GM19099 (cell line): Measurements from ENCODE around the gene MPZL2.

ENCODE experiments used
- POLR2A ChIP-seq: IDR thresholded peaks from 3 replicates; pipeline ENCODE4 v1.6.1; 2011; ENCODE audit warnings: low read depth; ENCODE audit not compliant: insufficient read length; ENCODE audit errors: extremely low read depth

MPZL2 gene

DNA sequence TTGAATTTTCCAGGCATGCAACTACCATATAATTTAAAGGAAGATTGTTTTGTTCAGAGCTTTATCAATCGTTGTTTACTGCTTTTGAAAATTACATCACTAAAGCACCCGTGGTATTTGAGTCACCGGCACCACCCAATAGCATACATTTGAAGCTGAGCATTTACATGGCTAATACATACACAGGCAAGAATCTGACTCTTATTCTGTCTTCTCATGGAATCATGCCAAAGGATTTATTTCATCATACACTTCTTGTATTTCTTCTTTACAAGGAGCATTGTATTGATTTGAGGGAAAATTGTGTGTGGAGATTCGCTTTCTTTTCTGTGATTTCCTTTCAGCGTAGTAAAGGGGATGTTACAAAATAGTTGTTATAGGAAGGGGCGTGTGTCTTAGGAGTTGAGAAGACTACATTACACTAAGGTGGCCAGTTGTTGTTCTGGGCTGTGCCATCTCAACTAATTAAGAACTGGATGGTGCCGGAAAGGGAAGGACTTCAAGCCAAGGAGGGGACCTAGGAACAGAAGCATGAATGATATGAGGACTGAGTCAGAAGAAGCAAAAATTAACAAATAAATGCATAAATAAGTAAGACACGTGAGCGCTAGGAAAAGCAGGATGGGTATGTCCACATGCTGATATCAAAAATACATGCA, 27.5 kb upstream of the MPZL2 start:
- no peak for TF ChIP-seq POLR2A

DNA sequence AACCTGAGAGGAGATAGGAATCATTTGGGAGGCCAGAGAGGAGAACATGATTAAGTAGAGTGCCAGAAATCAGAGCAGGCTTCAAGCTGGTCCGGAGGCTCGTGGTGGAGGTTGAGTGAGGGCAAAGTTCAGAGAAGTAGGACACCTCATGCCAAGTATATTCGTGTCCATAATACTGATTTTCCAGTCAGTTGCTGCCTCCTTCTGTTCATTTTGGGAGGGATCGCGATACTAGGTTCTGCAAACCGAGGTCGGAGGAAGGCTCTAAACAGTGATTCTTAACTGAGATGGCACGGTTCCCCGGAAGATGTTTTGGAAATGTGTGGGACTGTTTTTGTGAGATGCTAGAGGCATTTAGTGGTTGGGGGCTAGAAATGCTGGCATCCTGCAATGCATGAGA, 26.8 kb upstream of the MPZL2 start:
- no peak for TF ChIP-seq POLR2A

DNA sequence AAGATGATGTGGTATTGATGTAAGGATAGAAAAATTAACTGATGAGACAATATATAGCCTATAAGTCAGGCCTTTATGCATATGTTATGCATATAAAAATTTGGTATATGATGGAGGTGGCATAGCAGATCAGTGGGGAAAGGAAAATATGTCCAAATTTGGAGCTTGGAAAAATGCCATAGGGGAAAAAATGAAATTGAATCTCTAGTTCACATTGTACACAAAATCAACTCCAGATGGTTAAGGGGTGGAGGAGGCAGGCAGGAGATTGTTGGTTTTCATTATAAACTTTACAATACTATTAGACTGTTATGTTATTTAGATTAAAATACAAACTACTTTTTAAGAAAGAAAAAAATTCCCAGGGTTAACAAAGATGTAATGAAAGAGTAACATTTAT, 25.3 kb upstream of the MPZL2 start:
- no peak for TF ChIP-seq POLR2A

DNA sequence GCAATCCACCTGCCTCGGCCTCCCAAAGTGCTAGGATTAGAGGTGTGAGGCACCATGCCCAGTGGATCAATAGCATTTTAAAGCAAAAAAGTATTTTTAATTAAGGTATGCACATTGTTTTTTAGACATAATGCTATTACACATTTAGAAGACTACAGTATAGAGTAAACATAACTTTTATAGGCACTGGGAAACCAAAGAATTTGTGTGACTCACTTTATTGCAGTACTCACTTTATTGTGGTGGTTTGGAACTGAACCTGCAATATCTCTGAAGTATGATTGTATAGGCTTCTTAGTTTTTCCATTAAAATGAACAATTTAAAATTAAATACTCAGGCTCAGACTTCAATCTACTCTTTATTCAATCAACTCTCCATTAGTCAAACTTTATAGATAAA, 22.9 kb upstream of the MPZL2 start:
- TF ChIP-seq POLR2A, result no peak

DNA sequence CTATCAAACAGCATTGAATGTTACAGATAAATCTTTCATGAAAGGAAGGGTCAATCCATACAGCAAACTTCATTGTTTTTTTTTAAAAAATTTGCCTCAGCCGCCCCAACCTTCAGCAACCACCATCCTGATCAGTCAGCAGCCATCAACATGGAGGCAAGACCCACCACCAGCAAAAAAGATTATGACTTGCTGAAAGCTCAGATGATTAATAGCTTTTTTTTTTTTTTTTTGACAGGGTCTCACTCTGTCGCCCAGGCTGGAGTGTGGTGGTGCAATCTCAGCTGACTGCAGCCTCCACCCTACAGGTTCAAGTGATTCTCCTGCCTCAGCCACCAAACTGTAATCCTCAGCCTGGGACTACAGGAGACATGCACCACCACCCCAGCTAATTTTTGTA, 22.4 kb upstream of the MPZL2 start:
- no peak for TF ChIP-seq POLR2A

DNA sequence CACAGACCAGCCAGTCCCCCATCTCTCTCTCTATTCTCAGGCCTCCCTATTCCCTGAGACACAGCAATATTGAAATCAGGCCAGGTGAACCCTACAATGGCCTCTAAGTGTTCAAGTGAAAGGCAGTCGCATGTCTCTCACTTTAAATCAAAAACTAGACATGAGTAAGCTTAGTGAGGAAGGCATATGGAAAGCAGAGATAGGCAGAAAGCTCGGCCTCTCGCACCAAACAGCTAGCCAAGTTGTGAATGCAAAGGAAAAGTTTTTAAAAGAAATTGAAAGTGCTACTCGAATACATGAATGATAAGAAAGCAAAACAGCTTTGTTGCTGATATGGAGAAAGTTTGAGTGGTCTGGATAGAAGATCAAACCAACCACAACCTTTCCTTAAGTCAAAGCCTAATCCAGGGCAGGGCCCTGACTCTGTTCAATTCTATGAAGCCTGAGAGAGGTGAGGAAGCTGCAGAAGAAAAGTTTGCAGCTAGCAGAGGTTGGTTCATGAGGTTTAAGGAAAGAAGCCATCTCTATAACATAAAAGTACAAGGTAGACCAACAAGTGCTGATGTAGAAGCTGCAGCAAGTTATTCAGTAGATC, 19.8 kb upstream of the MPZL2 start:
- TF ChIP-seq POLR2A, result no peak

DNA sequence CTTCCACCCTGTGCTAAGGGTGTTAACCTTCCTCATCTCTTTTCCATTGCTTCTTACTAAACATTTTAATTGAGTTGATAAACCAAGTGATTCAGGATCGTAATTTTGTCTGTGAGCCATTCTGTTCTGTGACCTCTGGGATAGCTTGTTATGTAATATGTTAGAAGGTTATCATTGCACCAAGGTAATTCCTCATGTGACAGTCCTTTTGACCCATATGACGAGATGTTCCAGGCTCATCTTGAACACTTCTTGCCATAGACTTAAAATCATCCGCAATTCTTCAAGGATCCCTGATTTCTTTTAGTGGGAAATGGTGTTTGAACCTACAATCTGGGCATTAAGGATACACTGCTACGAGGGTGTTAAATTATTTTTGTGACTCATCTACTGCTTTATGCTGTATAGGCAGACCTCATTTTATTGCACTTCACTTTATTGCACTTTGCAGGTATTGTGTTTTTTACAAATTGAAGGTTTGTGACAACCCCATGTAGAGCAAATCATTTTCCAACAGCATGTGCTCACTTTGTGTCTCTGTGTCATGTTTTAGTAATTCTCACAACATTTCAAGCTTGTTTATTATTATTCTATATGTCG, 19.0 kb upstream of the MPZL2 start:
- TF ChIP-seq POLR2A, result no peak

DNA sequence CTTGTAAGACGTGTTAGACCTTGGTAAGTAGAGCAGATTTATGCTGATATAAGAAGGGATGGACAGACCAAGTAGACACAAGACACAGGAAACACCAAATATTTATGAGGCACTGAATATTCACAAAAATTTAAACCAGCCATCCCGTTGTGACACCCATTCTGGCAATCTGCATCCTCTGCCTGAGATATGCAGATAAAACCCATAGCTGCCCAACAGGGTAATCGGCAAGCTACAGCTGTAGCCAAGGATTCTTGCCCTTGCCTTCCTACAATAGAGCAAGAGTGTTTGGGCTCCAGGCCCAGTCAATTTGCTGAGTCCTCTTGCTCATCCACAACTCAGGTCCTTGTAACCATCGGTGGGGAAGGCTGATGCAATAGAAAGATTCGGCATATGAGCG, 18.5 kb upstream of the MPZL2 start:
- TF ChIP-seq POLR2A, result no peak

GRCh38 chr11:118281284-118281683, 17.2 kb upstream of the MPZL2 start:
- TF ChIP-seq POLR2A, result no peak

- TF ChIP-seq POLR2A, result no peak
Observed at GRCh38 chr11:118277312-118277711, 13.2 kb upstream of the MPZL2 start.

DNA sequence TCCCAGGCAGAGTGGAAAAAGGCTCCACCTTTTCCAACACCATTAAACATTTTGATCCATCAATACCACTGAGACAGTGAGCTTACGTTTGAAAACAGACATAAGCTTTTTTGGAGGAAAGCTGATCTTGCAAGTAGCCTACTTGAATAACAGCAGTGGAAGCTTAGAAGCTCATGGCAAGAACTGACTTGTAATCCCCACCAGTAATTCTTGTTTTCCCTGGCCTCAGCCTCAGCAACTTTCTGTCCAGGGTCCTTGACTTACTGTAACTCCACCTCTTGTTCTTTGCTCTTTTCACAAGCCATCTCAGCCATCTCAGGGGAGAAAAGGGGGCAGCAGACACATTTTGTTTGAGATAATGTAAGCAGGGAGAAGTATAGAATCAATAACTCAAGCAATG, 12.3 kb upstream of the MPZL2 start:
- no peak for TF ChIP-seq POLR2A

DNA sequence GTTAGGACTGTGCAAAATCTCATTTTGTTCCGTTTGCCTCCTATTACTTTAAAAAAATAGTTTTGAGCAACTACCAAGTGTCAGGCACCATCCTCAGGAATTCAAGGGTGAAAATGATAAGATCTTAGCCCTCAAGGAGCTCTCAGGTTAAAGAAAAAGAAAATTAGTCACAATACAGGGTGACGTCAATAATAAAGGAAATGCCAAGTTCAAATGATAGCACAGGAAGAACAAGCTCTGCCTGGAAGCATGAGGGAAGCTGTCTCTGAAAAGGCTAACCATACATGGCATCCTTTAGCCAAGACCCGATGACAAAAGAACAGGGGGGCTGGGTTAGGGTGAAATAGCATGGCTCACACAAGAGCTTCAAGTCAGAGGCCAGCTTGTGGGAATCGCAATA, 11.1 kb upstream of the MPZL2 start:
- no peak for TF ChIP-seq POLR2A

DNA sequence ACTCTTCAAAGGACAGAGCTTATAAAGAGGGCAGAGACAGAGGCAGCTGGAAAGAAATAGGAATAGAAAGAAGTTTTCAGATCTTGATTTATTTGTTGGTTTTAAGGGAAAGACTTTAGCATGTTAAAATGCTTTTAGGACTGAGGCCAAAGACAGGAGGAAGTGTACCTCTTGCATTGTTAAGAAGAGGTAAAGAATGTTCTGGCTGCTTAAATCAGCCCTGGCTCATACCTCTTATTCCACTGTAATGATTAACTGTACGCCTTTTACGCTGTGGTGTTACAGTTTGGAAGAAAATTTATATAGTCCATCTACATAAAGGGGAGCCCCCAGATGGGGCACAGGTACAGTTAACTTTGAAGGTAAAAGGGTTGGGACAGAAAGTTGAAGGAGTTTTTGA, 10.1 kb upstream of the MPZL2 start:
- no peak for TF ChIP-seq POLR2A

- TF ChIP-seq POLR2A, result no peak
Observed at GRCh38 chr11:118272001-118272400, 7.9 kb upstream of the MPZL2 start.

GRCh38 chr11:118267486-118267885, 3.4 kb upstream of the MPZL2 start:
- no peak for TF ChIP-seq POLR2A

DNA sequence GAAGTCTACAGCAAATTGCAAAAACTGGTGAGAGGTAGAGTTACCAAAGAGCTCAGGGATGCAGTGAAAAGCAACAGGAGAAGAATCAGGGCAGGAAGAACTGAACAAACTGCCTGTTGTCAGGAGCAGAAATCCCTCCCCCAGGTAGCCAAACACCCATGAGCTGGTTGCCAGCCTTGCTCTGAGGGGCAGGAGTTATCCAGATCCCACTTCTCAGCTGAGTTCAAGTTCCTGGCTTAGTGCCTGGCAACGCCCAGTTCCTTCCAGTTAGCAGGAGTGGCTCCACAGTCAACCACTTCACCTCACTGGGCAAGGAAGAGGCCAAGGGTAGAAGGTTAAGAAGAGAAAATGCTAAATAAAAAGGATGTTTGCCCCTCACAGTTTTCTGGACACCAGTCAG, 1.9 kb upstream of the MPZL2 start:
- TF ChIP-seq POLR2A, result no peak
